IPS-NIHi7 (cell line): ENCODE measurements around the gene ELF2.
A peak's percentile ranks its signal among the peaks of the same experiment; 100 is the strongest.
"Not testable (repeated sequence)": the region's sequence is repeated elsewhere in the genome, so short reads cannot be mapped to it uniquely, and the experiment has no call there.

Experiments
- DNase-seq: peaks from one replicate; pipeline ENCODE4 v3.0.0; 2012; ENCODE audit warnings: mixed read lengths; ENCODE audit errors: extremely low spot score

ELF2 gene

DNA sequence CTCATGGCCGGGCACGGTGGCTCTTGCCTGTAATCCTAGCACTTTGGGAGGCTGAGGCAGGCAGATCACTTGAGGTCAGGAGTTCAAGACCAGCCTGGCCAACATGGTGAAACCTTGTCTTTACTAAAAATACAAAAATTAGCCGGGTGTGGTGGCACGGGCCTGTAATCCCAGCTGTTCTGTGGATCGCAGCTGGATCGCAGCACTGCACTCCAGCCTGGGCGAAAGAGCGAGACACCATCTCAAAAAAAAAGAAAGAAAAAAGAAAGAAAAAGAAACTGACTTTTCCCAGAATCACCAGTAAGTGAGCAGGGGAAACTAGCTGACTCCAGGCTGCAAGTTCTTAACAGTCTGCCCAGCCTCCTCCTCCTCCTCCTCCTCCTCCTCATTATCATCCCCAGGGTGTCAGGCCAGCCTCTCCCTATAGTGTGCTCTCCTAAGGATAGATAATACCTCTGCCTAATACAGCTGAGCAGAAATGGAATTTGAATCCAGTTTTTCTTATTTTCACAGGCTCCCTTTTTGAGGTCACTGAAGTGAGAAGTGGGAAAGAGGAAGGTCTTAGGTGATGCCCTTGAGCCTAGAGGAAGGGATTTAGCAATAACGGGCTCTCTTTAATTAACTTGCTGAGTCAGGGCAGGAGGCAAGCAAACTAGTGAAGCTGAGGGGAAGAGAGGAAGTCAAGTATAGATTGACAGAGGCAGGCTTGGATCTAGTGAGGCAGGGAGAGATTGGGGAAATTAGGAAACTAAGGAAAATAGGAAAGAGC is 11.8 kb upstream of the ELF2 start:
- DNase-seq, result no peak

DNA sequence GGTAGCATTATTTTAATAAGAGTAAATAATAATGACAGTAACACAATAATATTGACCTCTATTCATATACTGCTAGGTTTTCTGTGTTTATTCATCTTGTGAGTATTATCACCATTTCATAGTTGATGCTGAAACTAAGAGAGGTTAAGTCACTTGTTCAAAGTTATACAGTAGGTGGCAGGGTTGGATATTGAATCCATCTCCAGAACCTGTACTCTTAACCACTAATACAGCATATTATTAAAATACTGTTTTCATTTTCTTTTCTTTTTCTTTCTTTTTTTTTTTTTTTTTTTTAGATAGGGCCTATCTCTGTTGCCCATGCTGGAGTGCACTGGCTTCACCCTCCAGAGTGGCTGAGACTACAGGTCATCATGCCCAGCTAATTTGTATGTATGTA is 7.1 kb upstream of the ELF2 start:
- no peak for DNase-seq

DNA sequence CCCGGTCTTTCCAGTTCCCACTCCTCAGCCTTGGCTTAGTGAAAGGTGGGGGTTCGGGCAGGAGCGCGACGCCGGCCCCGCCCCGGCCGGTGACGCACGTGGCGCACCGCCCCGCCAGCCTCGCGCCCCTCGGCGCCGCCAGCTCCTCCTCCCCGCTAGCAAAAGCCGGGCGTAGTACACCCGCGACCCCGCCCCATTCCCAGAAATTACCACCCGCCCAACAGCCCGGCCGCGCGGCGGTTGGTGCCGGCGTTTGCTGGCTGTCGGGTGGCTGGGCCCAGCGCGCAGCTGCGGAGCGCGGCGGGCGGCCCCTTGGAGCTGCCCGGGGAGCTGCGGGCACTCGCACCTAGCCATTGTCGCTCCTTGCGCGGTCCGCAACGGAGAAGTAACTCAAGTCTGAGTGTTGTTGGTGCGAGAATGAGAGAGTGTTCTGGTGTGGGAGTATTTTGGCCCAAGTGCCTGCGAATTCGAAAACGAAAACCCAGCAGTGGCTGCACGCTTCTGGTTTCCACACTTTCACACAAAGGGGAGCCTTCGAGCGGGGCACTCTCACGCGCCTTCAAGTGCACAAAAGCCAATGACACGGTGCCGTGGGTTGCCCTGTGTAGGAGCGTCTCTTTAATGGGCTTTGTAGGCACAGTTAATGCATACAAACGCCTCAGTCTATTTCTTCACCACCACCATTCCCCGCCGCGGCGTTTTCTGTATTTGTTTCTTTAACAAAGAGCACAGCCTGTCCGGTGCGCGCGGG is 1.0 kb upstream of the ELF2 start:
- DNase-seq, result peak; percentile 91

DNA sequence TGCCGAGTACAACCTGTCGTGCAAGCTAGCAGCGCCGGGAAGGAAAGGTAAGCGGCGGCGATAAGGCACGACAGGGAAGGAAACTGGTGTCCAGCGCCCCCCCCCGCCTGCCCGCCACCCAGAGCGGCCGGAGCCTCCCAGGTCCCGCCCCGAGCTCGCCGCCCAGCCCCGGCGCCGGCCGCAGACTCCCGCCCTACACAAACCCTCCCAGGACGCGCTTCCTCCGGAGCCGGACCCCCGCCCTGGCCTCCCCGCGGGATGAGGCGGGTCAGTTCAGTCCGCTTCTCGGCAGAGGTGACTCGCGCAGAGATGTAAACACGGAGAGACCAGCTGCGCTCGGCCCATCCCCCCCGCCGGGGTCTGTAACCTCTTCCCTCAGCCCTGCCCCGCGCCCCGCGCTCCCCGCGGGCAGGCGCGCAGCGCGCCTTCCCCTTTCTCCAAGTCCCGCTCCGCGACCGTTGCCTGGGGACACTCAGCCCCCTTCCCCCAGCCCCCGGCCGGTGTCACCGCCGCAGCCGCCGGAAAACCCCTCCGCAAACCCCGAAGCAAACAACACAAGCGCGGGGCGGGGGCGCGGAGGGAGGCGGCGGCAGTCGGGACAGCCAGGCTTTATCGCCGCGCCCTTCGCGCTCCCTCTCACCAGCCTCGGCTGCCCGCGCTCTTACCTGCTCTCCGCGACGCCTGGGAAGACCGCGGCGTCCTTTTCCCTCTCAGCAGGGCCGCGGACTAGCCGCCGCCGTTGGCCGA is 543 bp downstream of the ELF2 start:
- peak; percentile 59 for DNase-seq

DNA sequence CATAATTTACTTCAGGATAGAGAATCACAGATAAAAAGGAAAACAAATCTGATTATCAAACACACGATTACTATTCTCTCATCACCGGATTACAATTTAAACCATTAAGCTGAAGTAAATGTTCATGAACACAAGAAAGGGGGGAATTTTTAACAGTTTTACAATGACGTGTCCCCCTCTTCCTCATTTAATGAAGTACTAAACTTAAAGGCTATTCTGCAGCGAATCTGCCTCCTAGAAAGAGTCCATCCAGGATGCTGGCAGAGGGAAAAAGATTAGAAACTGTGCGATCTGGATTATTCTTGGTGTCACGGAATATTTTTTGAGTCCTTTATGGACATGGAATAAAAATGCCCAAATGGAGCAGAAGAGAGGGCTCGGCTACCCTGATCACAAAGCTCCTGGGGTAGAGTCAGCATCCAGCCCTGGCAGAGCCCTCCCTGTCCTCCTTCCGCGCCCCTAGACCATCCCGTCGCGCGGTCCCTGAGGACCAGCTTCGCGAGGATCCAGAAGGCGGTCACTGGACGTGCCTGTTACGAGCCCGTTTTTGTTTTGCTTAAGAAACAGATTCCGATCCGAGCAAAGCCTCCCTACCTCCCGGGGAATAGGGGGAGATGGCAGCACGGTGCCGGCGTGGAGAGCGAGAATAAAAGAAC is 1.2 kb downstream of the ELF2 start:
- no peak for DNase-seq

DNA sequence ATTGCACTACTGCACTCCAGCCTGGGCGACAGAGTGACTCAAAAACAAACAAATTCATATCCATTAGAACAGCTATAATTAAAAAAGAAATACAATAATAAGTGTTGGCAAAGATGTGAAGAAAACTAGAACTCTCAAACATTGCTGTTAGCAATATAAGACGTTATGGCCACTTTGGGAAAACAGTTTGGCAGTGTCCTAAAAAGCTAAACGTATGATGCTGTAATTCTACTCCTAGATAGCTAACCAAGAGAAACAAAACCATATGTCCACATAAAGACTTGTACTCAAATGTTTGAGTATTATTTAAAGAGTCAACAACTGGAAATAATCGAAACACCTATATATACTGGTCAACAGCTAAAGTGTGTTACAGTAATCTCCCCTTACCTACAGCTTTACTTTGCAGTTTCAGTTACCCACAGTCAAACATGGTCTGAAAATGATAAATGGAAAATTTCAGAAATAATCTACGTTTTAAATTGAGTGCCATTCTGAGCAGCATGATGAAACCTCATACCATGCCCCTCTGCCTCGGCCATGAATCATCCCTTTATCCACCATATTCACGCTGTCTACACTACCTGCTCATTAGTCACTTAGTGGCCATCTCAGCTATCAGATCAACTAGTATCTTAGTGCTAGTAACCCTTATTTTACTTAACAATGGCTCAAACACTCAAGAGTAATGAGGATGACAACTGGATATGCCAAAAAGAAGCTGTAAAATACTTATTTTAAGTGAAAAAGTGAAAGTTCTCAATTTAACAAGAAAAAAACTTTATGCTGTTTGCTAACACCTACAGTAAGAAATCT is 4.9 kb downstream of the ELF2 start:
- no peak for DNase-seq

DNA sequence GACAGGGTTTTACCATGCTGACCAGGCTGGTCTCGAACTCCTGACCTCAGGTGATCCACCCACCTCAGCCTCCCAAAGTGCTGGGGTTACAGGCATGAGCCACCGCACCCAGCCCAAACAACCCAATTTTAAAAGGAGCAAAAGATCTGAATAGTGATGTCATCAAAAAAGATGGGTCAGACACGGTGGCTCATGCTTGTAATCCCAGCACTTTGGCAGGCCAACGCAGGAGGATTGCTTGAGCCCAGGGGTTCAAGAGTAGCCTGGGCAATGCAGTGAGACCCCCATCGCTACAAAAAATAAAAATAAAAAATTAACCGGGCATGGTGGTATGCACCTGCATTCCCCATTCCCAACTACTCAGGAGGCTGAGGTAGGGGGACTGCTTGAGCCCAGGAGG is 6.1 kb downstream of the ELF2 start:
- no peak for DNase-seq

DNA sequence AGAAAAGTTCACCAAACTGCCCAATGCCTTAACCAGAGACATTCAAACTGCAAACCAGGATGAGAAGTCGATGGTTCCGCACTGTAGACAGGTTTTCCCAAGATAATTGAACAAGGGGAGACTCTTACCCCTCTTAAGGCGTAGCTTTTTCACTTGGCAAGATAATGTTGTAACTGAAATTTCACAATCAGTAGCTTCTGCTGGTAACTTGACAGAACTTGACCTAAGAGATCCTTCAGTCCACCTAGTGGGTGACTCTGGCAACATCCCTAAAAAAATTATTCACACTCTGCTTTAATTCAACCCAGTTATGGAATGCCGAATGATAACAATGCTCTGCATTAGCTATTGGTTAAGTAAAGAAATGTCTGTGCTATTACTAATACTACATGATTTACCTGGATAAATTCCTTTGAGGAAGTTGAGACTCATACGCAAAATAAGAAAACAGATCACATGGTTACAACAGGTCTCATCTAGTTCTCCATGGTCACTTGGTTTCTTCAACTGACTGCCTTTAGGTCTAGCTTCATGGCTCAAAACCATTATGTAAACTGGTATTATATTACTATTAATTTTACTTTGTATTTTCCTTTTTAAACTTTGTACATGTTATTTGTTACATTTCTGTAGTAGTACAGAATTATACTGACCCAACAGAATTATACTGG is 9.1 kb downstream of the ELF2 start:
- no peak for DNase-seq

DNA sequence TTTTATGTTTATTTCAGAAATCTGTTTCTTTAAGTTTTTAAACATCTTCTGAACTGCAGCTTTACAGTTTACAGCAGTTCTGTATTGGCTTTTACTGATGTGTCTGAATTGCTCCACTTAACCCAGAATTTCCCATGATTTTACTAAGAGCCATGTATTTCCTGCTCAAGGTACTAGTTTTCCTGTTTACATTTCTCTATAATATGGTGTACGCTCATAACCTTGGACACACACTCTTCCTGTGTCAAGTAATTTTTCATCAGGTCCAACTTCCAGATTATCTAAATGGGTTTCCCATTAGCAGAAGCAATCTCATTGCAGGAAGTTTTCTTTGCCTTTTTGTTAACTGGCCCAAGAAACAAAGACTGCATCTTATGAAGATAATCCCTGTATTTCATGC is 12.3 kb downstream of the ELF2 start:
- no peak for DNase-seq

DNA sequence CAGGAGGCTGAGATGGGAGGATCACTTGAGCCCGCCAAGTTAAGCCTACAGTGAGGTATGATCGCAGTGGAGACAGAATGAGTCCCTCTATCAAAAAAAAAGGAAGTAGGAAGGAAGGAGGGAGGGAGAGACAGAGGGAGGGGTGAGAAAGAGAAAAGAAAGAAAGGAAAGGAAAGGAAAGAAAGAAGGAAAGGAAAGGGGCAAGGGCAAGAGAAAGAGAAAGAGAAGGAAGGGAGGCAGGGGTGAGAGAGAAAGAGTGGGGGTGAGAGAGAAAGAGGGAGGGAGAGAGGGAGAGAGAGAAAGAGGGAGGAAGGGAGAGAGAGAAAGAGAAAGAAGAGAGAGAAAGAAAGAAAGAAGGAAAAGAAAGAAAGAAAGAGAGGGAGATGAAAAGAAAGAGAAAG is 13.2 kb downstream of the ELF2 start:
- no peak for DNase-seq

DNA sequence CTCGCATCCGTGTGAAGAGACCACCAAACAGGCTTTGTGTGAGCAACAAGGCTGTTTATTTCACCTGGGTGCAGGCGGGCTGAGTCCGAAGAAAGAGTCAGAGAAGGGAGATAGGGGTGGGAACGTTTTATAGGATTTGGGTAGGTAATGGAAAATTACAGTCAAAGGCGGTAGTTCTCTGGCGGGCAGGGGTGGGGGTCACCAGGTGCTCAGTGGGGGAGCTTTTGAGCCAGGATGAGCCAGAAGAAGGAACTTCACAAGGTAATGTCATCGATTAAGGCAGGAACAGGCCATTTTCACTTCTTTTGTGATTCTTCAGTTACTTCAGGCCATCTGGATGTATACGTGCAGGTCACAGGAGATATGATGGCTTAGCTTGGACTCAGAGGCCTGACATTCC is 19.0 kb downstream of the ELF2 start:
- not testable (repeated sequence) for DNase-seq

DNA sequence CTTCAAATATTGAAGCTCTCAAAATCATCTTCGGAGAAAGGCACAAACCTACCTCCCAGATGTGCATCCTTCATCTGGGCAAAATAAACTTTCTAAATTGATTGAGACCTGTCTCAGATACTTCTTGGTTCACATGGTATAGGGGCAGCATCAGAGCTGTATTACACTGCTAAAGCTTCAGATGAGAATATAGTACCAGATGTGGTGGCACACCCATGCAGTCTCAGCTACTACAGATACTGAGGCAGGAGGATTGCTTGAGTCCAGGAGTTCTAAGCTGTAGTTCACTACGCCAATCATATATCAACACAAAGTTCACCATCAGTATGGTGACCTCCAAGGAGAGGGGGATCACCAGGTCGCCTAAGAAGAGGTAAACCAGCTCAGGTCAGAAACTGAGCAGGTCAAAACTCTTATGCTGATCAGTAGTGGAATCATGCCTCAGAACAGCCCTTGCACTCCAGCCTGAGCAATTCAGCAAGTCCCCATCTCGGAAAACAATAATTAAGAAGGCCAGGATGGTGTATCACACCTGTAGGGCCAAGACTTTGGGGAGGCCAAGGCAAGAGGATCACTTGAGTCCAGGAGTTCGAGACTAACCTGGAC is 22.0 kb downstream of the ELF2 start:
- DNase-seq, result no peak

DNA sequence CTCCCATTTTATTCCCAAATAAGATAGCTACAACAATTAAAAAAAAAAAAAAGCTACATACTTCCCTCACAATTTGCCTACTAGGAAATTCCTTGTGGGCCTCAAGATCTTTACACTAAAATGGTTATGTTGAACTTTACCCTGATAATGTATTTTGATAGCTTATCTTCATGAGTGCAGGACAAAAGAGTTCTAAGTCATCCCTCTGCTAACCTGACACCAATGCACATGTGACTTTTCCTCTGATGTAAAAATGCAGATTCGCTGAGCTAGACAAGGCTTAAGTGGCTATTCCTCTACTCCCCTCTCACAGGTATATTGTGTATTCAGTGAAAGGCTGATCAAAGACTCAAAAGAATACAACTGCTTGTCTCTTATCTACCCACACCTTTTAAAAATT is 22.5 kb downstream of the ELF2 start:
- no peak for DNase-seq

DNA sequence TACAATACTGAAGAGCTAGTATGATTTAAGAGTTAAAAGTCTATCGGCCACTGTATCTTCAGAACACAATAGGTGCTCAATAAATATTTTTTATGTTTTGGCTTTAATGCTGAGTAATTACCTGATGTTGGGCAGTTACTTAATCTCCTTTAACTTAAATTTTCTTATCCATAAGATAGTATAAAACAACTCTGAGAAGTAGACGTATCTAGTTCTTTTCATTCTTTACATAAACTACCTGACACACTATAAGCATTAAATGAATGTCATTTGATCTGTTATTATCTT is 22.9 kb downstream of the ELF2 start:
- DNase-seq, result no peak

DNA sequence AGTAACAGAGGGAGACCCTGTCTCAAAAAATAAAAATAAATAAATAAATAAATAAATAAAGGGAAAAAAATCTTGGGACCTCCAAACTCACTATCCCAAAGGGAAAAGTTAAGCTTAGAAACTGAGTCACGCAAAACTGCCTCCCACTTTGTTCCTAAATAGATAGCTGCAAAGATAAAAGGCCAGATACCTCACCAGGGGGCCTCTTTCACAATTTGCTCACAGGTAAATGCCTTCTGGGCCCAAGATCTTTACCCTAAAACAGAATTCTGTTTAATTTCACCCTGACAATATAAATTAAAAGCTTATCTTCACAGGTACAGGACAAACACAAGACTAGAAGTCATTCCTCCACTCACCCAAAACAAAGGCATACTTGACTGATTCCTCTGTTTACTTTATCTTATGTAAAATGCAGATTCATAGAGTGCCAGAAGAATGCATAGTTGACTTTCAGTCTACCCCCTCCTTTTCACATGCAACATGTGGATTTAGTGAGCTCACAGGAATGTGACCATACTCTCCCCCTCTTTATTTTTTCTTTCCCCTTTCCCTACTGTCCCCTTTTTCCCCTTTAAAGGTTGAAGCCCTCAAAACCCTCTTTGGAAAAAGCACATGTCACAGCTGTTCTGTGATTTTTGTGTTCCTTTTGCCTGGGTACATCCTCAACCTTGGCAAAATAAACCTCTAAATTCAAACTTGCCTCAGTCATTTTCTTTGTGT is 23.4 kb downstream of the ELF2 start:
- no peak for DNase-seq

DNA sequence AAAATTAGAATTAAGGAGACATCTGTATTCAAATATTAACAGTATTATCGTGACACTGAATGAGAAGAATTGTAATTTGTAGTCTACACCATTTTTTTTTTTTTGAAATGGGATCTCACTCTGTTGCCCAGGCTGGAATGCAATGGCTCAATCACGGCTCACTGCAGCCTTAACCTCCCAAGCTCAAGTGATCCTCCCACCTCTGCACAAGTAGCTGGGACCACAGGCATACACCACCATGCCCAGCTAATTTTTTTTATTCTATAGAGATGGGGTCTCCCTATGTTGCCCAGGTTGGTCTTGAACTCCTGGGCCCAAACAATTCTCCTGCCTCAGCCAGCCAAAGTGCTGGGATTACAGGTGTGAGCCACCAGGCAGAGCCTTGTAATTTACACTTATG is 24.8 kb downstream of the ELF2 start:
- DNase-seq, result no peak

DNA sequence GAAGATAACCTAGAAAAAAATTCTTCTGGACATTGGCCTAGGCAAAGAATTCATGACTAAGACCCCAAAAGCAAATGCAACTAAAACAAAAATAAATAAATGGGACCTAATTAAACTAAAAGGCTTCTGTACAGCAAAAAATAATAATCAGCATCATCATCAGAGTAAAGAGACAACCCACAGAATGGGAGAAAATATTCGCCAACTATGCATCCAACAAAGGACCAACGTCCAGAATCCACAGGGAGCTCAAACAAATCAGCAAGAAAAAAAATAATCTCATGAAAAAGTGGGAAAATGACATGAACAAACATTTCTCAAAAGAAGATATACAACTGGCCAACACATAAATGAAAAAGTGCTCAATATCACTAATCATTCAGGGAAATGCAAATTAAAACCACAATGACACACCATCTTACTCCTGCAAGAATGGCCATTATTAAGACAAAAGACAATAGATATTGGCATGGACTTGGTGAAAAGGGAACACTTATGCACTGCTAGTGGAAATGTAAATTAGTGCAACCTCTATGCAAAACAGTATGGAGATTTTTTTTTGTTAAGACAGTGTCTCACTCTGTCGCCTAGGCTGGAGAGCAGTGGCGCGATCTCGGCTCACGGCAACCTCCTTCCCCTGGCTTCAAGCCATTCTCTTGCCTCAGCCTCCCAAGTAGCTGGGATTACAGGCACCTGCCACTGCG is 29.9 kb downstream of the ELF2 start:
- no peak for DNase-seq

DNA sequence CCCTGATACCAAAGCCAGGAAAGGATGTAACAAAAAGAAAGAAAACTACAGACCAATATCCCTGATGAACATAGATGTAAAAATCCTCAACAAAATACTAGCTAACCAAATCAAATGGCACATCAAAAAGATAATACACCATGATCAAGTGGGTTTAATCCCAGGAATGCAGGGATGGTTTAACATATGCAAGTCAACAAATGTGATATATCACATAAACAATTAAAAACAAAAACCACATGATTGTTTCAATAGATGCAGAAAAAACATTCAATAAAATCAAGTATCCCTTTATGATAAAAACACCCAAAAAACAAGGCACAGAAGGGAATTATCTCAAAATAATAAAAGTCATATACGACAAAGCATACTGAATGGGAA is 31.5 kb downstream of the ELF2 start:
- DNase-seq, result no peak

DNA sequence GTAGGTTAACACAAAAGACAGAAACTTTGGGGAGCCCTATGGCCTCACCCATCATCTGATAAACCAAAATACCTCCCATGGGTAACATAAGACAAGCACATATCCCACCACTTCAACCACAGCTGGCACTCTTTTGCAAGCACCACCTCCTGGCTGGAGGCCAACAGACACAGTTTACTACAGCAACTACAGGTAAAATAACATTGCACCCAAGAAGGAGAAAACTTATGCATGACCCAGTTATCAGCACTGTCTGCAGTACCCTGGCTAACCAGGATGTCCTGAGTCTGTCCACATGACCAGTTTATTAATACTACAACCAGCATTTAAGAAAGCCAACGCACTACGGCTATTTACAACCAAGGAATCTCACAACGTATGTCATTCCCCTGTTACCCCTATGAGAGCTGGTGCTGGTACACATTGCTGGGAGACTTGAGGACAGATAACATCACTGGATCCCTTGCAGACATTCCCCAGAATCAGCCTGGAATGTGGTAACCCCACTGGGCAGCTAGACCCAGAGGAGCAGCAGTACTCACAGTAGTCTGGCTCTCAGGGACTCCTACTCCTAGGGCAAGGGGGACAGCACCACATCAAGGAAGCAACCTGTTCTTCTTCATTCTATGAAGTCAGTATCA is 32.0 kb downstream of the ELF2 start:
- no peak for DNase-seq
